HG03108 (cell line): ENCODE measurements around the gene BCORL1.

Source experiments
- ATAC-seq: cut with Tn5 transposase; IDR thresholded peaks from one replicate; pipeline ENCODE4 v1.9.1; 2021; ENCODE audit warnings: moderate library complexity; ENCODE audit not compliant: unreplicated experiment

BCORL1 gene, protein sequence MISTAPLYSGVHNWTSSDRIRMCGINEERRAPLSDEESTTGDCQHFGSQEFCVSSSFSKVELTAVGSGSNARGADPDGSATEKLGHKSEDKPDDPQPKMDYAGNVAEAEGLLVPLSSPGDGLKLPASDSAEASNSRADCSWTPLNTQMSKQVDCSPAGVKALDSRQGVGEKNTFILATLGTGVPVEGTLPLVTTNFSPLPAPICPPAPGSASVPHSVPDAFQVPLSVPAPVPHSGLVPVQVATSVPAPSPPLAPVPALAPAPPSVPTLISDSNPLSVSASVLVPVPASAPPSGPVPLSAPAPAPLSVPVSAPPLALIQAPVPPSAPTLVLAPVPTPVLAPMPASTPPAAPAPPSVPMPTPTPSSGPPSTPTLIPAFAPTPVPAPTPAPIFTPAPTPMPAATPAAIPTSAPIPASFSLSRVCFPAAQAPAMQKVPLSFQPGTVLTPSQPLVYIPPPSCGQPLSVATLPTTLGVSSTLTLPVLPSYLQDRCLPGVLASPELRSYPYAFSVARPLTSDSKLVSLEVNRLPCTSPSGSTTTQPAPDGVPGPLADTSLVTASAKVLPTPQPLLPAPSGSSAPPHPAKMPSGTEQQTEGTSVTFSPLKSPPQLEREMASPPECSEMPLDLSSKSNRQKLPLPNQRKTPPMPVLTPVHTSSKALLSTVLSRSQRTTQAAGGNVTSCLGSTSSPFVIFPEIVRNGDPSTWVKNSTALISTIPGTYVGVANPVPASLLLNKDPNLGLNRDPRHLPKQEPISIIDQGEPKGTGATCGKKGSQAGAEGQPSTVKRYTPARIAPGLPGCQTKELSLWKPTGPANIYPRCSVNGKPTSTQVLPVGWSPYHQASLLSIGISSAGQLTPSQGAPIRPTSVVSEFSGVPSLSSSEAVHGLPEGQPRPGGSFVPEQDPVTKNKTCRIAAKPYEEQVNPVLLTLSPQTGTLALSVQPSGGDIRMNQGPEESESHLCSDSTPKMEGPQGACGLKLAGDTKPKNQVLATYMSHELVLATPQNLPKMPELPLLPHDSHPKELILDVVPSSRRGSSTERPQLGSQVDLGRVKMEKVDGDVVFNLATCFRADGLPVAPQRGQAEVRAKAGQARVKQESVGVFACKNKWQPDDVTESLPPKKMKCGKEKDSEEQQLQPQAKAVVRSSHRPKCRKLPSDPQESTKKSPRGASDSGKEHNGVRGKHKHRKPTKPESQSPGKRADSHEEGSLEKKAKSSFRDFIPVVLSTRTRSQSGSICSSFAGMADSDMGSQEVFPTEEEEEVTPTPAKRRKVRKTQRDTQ (N-terminal part only)

DNA sequence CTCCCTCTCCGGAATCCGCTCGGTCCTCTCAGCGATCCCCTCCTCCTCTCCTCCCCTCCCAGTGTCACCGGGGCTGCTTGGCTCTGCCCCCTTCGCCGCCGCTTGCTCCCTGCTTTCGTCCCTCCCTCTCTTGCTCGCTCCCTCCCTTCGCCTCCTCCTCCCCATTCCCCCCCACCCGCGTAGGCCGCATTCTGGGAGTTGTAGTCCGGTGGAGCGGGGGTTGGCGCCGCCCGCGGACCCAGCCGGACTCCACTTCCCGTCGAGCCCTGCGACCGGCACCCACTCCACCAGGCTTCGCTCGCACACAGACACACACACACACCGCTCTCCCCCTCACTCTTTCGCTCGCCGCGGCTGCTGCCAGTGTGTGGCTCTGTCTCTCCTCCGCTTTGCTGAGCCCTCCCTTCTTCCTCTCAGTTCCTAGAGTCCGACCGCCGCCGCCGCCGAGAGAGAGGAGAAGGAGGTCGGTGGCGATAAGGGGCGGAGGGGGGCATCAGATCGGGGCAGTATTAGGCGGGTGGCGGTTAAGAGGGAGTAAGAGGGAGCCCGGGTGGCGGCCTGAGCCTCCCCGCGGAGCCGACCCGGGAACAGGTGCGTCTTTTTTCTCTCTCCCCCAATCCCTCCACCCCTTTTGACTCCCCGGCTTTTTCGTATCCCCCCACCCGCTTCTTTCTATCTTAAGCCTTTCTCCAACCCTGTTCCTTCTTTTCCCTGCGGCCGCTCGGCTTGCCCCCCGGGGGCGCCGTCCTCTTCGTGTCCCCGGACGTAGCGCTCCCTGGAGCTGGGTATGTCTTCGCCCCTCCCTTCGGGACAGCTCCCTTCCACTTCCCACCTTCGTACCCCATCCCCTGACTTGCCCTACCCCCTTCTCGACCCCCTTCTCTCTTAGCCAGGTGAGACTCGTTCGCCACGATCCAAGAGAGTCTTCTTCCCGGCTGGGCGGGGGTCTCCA is at the start of gene BCORL1:
Gene BCORL1 (plus strand): TSS at position 336 of the 952 bp plus-strand sequence. CDS start 22,597 bp downstream, outside the sequence.
- peak; percentile 88 for ATAC-seq

DNA sequence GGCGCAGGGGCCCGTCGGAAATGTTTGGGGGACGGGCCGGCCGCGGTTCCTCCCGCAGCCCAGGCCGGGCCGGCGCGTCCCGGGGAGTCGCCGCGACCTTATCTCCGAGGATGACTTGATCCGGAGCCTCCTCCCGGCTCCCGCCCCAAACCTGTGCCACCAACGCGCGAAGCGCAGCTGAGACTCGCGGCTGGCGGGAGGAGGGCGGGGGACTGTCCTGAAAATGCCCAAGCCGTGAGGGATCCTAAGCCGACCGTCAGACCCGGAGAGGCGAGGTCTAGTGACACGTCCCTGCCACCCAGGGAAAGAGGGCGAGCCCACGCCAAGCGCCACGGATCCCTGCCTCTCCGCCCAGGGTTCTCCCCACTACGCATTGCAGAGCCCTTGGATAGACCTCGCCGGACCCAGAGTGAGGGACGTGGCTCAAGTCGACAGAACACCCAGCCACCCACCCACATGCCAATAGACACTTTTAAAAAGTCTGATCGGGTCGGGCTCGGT is 49.6 kb upstream of the BCORL1 start:
- ATAC-seq, result no peak

DNA sequence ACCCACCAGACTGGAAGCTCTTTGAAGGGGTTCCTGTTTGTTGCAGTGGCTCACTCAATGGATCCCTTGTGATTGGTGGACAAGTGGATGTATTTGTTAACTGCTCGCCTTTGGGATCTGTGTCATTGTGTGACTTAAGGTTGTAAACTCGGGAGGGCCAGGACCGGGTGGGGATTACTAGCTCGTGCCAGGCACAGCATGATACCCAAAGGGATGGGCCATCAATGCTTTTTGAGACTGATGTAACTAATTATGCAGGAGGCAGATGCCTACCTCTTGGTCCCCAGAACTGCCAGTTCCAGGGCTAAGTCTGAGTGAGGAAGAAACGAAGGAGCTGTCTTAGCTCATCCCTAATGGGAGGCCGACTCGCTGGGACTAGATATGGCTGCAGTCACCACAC is 48.7 kb upstream of the BCORL1 start:
- ATAC-seq, result no peak

DNA sequence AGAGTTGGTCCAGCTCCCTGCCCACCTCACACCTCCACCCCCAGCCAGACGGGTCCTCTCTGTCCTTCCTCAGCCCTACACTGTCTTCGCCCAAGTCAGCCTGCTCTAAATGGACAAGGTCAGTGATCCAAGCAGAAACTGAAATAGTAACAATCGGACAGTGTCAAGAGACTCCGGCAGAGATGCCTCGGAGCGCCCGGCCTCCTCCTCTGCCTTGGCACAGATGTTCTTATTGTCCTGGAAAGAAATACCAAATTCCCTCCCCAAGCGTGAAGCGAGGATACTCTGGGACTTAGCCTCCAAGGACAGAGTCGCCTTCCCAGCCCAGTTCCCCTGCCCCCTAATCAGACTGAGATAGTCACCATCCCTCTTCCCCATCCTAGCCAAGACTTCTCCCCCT is 48.0 kb upstream of the BCORL1 start:
- no peak for ATAC-seq

DNA sequence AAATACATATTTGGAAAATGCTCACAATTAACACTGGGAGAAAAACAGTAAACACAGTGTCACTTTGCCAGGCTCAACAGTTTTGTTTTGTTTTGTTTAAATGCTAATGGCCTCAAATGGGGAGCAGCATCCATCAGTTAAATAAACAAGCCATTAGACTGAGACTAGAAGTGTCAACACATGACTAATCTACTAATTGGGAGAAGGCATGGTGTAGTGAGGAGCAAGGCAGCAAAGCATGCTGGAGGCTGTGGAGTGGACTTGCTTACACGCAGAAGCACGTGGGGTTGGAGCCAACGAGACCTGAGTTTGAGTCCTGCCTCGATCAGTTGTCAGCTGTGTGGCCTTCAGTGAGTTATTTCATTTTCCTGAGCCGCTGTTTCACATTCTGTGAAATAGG is 47.5 kb upstream of the BCORL1 start:
- no peak for ATAC-seq

DNA sequence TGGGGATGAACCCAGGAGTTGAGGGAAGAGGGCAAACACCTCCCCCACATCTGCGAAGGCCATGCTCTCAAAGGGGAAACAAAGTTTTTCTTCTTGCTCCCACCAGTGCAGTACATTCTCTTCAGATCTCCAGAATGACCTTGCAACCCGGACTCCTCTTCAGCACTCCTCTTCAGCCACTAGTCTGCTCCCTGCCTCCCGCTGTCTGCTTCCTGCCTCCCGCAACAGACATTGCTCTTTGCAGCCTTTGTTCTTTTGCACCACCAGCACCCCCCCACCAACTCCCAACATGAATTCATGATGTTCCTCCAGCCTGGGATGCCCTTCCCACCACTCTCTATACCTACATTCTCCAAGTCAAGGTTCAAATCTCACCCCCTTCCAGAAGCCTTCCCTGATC is 44.4 kb upstream of the BCORL1 start:
- no peak for ATAC-seq

DNA sequence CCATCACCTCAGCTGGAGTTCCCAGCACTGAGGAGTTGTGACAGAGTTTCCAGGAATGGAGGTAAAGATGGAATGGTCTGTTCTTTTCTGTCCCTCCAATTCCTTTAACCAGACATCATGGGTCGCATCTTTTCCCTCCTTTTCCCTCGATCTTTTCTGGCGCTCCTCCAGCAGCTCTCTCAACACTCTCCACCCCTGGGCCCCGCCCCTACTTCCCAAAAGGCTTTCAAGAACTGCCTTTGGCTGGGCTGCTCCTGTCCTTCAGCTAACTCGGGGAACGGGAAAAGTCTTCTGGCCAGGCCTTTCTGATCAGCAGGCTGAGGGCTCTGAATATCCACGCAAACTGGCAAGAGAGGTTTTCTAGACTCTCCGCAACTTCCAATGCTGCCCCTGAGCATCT is 42.4 kb upstream of the BCORL1 start:
- no peak for ATAC-seq

DNA sequence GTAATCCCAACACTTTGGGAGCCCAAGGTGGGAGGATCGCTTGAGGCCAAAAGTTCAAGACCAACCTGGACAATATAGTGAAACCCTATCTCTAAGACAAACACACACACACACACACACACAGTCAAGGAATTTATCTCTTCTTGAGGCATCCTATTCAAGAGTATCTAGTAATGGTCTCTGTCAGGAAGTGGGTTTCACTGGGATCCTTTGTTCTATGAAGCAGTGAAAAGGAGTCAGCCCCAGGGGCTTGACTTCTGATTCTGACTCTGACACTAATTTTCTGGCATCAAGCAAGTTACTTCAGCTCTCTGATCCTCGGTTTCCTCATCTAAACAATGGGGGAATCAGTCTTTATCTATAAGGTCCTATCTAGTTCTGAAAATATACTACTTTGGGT is 41.7 kb upstream of the BCORL1 start:
- ATAC-seq, result no peak

DNA sequence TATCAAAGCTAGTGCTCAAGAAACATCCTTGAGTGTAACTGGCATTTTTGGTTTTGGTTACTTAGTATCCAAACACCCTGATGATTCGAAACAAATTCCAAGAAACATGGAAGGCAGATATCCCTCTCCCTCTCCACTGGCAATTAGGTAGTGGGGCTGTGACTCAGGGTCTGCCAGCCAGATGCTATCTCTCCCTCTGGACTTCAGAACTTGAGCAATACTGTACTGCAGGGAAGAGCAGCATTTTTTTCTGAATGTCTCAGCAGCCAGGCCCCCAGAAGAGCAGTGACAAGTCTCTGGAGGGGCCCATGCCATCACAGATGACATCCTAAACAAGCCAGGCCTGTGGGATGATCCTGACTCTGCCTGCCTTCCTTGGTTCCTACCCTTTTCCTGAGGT is 37.3 kb upstream of the BCORL1 start:
- ATAC-seq, result no peak

DNA sequence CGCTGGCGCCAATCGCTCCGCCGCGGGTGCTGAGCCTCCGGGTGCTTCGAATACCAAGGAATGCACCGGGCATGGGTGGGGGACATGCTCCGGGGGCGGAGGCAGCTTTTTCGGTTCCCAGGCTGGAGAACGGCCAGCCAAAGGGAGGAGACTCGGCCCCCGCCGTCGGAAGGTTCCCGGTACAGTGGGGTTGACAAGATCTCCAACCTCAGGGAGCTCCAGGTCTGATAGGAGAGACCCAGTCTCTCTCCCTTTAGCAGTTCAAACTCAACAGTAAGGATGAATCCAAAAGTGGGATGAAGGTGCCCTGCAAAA is 29.1 kb upstream of the BCORL1 start:
- no peak for ATAC-seq

DNA sequence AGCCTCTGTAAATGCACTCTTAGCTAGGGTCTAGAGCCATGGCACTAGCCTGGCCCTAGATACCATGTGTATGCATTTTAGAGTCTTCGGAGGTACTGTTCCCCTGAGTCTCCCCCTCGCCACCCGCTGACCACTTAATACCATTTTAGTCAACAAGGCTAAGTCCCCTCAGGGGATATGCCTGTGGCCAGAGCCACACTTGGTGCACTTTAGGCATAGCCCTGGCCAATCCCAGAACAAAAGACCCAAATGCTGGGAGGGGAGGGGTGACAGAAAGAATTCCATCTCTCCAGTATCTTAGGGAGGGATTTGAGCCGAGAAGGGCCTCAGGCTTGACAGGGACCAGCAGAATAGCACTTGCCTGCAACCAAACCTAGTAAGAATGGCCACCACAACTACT is 28.6 kb upstream of the BCORL1 start:
- no peak for ATAC-seq

DNA sequence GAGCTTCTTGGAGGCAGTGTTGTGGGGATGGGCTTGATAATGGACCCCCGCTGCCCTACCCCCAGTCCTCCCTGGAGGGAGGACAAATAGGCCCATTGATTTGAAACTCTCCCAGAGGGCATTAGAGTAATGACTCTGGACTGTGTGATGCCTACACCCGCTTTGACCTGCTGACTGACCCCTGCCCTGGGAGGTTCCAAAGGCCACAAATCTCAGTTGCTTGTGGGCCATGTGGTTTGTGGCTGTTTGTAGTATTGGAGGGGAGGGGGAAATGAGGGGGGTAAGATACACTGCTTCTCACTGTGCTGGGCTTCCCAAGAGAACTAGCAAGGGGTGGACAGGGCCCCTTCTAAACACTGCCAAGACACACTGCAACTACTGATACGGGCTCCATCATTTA is 27.6 kb upstream of the BCORL1 start:
- no peak for ATAC-seq

DNA sequence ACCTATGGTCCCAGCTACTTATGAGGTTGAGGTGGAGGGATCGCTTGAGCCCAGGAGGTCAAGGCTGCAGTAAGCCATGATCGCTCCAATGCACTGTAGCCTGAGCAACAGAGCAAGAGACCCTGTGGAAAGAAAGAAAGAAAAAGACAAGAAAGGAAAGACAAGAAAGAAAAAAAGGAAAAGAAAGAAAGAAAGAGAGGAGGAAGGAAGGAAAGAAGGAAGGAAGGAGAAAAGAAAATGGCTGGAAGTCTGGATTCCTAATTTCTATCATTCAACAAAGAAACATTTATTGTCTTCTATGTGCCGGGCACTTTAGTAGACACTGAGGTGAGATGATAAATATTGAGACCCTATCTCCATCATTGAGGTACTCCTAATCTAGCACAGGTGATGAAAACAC is 26.8 kb upstream of the BCORL1 start:
- no peak for ATAC-seq

DNA sequence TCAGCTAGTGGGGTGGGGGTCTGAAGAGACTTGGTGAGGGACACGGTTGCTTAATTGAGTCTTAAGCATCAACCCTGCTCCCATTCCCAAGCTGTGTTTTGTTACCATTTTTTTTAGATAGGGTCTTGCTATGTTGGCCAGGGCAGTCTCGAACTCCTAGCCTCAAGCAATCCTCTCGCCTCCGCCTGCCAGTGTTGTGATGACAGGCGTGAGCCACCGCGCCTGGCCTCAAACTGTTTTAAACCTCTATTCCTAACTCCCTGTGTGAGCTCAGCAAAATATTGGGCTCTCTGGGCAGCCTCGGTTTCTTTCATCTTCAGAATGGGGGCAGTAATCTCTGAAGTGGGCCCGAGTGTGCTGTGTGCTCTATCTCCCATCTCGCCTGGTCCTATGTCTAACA is 26.3 kb upstream of the BCORL1 start:
- no peak for ATAC-seq

DNA sequence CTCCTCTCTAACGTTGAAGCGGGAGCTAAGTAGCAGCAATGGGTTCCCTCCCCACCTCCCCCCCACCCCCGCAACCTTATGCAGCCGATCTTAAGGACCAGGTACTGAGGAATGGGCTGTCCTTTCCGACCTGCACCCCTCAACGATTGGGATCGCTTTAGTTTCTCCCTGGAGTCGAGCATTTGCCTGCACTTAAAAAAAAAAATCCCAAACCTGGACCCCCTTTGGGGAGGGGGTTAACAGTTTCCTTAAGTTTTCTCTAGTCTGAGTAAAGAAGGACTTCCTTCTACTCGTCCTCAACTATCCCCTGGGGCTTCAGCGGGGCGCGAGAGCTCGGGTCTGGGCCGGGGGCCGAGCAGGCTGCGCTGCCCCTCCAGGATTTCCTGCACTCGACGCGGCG is 25.7 kb upstream of the BCORL1 start:
- no peak for ATAC-seq

DNA sequence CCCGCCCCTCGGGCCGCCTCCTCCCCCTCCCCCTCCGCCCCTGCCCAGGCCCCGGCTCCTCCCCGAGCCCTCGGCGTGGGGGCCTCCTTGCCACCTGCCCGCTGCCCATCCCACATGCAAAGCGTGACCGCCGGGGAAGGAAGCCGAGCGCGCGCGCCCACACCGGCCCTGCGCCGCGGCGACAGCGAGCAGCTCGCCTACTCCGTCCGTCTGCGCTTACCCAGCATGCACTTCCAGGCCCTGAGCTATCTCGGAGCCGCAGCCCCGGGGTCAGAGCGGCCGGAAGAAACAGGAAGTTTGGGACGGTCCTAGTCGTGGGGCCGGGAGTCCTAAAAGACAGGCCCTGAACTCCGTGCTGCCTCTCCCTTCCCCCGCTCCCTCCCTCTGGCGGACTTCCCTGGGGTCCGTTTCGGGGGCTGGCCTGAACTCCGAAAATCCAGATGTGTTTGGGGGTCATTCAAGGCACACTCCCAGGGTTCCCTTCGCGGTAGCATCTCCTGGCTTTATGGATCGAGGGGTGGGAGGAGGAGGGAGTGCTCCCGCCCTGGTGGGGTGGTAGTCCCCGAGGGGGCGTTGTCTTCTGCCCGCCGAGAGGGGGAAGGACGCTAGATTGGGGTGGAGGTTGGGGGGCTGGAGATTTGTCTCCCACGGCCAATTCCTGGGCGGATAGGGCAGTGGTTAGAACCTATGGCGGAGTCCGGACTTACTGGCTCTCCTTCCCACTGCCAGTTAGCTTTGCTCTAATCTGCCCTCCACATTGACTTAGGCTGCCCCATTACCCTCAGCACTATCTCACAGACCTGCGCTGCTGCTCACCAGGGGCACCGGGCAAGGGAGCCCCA is 25.0 kb upstream of the BCORL1 start:
- peak; percentile 62 for ATAC-seq

DNA sequence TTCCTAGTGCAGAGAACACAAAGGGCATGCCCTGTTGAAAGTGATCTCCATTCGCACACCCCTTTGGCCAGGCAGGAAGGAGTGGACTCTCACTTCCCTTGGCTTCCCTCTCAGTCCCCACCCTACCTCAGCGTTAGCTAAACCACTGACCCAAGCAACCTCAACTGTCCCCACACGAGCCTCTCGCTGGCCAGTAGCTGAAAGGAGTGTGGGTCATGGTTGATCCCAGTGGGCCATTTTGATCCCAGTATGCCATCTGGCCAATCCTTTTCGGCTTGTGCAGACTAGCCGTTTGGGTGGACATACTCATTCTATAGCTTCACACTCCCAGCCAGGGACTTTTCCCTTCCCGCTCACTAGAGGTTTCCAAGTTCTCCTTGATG is 24.4 kb upstream of the BCORL1 start:
- no peak for ATAC-seq

DNA sequence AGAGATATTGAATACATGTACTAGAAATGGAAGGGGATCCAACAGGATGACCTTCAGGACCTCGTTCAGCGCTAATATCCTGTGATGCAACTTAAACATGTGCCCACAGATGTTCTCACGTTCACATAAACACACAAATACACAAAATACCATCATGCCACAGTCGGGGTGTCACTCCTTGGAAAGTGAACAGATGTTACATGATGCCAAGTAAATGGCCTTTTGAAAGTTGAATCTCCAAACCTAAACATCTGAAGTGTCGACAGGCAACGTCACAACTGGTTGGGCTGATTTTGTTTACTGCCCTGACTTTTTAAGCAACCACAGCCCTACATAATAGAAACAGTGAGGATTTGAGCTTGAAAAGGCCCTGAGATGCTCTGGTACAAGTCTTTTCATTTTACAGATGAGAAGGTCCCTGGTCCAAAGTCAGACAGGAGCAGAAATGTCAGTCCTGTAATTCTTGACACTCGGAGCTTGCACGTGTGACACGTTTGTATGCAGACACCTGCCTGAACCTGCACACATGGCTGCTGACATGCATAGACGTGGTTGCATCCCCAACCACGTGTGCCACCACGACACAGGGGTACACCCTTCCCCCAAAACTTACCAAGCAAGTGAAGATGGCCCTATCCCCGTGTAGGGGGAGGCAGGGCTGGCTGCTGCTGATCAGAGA is 23.5 kb upstream of the BCORL1 start:
- no peak for ATAC-seq

DNA sequence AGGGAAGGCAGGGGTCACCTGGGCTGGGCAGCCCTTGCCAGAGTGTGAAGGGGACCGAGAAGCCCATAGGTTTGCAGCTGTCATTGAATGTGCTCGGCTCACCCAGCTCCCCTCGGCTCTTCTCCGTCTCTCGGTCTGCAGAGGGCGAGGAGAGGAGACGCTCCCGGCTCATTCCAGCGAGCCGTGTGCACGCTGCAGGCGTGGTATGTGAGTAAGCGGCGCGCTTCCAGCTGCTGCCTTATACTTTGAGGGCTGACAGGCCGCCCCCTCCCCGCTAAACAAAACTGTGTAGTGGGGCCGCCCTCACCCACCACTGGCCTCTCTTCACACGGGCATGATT is 23.0 kb upstream of the BCORL1 start:
- ATAC-seq, result no peak
